ENCODE measurements around the gene PCBP2. TPM values are rescaled to one million over a fixed set of nuclear protein-coding genes. Genes with fewer than 3 reads are reported as not detected.

PCBP2 gene
- total RNA-seq, 4 donors from 2014 or later, result 259 to 375 (median 354) TPM

DNA sequence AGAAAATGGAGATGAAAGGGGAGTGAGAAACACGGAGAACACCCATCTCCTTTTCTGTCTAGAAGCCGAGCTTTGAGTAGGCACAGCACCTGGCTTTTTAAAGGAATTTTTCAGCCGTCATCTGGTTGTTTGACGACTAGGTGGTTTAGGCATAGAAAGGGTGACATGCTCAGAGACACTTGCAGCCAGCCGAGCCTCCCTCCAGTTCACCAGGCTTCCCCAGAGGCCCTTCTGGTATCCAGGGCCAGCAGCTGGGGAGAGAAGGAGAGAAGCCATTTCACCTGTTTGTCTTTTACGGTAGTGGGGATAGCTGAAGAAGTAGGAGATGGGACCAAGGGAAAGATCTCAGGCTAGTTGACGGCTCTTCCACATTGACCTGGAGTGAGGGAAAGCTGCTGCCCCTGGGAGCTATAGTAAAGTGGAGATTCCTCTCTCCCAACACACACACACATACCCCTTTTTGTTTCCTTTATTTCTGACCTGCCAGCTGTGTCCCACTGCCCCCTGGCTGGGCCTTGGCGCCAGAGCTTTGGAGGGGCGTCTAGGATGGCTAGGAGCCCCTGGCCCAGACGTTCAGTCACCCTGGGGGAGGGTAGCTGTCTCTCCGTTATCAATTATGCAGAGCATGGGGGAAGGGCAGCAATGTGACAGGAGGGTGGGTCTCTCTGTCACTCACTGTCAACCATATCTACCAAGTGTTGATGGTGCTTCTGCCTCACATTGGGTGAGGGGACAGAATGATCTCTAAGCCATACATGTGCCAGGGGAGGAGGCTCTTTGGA is 41.9 kb downstream of the PCBP2 start:
- Histone ChIP-seq H3K4me3 (peak overlapping the region in 1 of 2 donors; percentile 70), H3K27ac (peak overlapping the region; percentile 18 to 89 (median 87)), H3K9me3 (no peaks in the 10 kb centered on the region), H3K36me3 (no peaks in the 10 kb centered on the region), H3K27me3 (no peaks in the 10 kb centered on the region), H3K4me1 (peaks cover 0 to 62% (median 25%) of the 10 kb centered on the region in 3 donors)
- ATAC-seq, result no peak
- no peak for TF ChIP-seq CTCF (IDR thresholded peaks at IDR 0.05)
- no peak for TF ChIP-seq EP300 (IDR thresholded peaks at IDR 0.05)
- no peak for TF ChIP-seq POLR2A (IDR thresholded peaks at IDR 0.05)
- no peak for TF ChIP-seq POLR2AphosphoS5 (IDR thresholded peaks at IDR 0.05)
- WGBS, 2 donors (ENCODE audit: low coverage in 1 of 2), result 11 to 16% methylated on average over 4 to 10 of the region's 11 CpGs

- no peak for ATAC-seq
- Histone ChIP-seq H3K9me3 (no peaks in the 10 kb centered on the region), H3K36me3 (no peaks in the 10 kb centered on the region), H3K27me3 (no peaks in the 10 kb centered on the region), H3K4me1 (peaks cover 0 to 76% (median 26%) of the 10 kb centered on the region in 3 donors), H3K27ac (peak overlapping the region in 3 of 4 donors; percentile 70 to 98 (median 94)), H3K4me3 (no peak overlapping the region)
- WGBS, 2 donors (ENCODE audit: low coverage in 1 of 2), result 48 to 57% methylated on average over 3 to 4 of the region's 5 CpGs
- TF ChIP-seq POLR2A (IDR thresholded peaks at IDR 0.05), result no peak
- no peak for TF ChIP-seq EP300 (IDR thresholded peaks at IDR 0.05)
- no peak for TF ChIP-seq CTCF (IDR thresholded peaks at IDR 0.05)
- no peak for TF ChIP-seq POLR2AphosphoS5 (IDR thresholded peaks at IDR 0.05)
Measured at GRCh38 chr12:53495903-53496751, 44.2 kb downstream of the PCBP2 start.

DNA sequence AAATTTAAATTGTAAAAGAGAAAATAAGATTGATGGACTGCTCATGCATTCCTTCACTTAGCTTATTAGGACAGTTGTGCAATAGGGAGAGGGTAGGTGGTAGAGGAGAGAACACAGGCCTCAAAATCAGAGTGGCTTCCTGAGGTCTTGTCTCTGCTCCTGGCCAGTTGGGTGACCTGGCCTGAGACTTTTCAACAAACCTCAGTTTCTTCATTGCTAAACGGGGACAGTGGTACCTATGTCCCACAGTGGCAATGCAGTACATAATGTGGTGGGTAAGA is 44.8 kb downstream of the PCBP2 start:
- 75 to 100% methylated on average over 1 of the region's 1 CpG for WGBS, 2 donors (ENCODE audit: low coverage in 1 of 2)
- no peaks in the 10 kb centered on the region for H3K27me3 ChIP-seq
- peak; percentile 22 for TF ChIP-seq POLR2AphosphoS5 (IDR thresholded peaks at IDR 0.05)
- no peak for TF ChIP-seq EP300 (IDR thresholded peaks at IDR 0.05)
- TF ChIP-seq CTCF (IDR thresholded peaks at IDR 0.05), result no peak
- no peak for TF ChIP-seq POLR2A (IDR thresholded peaks at IDR 0.05)
- peaks cover 0 to 76% (median 28%) of the 10 kb centered on the region in 3 donors for H3K4me1 ChIP-seq
- H3K4me3 ChIP-seq, result no peak overlapping the region
- H3K27ac ChIP-seq, result peak overlapping the region in 3 of 4 donors; percentile 70 to 98 (median 94)
- H3K9me3 ChIP-seq, result no peaks in the 10 kb centered on the region
- no peaks in the 10 kb centered on the region for H3K36me3 ChIP-seq
- ATAC-seq, result no peak

- TF ChIP-seq POLR2AphosphoS5 (IDR thresholded peaks at IDR 0.05) (no peak), CTCF (IDR thresholded peaks at IDR 0.05) (no peak), POLR2A (IDR thresholded peaks at IDR 0.05) (no peak), EP300 (IDR thresholded peaks at IDR 0.05) (no peak)
- no peak for ATAC-seq
- H3K27me3 ChIP-seq, result no peaks in the 10 kb centered on the region
- WGBS, 2 donors (ENCODE audit: low coverage in 1 of 2), result 100% methylated on average over 1 of the region's 3 CpGs; no CpG with 5 or more reads in 1 of the 2 donors
- no peaks in the 10 kb centered on the region for H3K9me3 ChIP-seq
- peaks cover 0 to 76% (median 30%) of the 10 kb centered on the region in 3 donors for H3K4me1 ChIP-seq
- peak overlapping the region in 3 of 4 donors; percentile 91 to 98 (median 94) for H3K27ac ChIP-seq
- no peaks in the 10 kb centered on the region for H3K36me3 ChIP-seq
- H3K4me3 ChIP-seq, result no peak overlapping the region
Measured at GRCh38 chr12:53497461-53497860, 45.6 kb downstream of the PCBP2 start.

Data from gastroesophageal sphincter (tissue), 4 donors.